HG03565 (cell line): Measurements from ENCODE around the gene ADAMTS1.

Experiments
- ATAC-seq: cut with Tn5 transposase; IDR thresholded peaks from one replicate; pipeline ENCODE4 v1.9.1; 2021; ENCODE audit warnings: mild to moderate bottlenecking, moderate library complexity; ENCODE audit not compliant: unreplicated experiment

Gene ADAMTS1

GRCh38 chr21:26845759-26846035, 488 bp upstream of the ADAMTS1 start:
- no peak for ATAC-seq

- ATAC-seq = no peak
These were observed 747 bp downstream of the ADAMTS1 start for GRCh38 chr21:26844258-26845065.

GRCh38 chr21:26843933-26844257, 1.3 kb downstream of the ADAMTS1 start:
- no peak for ATAC-seq

- no peak for ATAC-seq
These were observed 2.0 kb downstream of the ADAMTS1 start for GRCh38 chr21:26842974-26843932.

GRCh38 chr21:26842300-26842699, 2.9 kb downstream of the ADAMTS1 start:
- ATAC-seq = no peak

- ATAC-seq = no peak
These were observed 4.3 kb downstream of the ADAMTS1 start for GRCh38 chr21:26840912-26841311.

- ATAC-seq = no peak
These were observed 5.0 kb downstream of the ADAMTS1 start for GRCh38 chr21:26840201-26840600.

- no peak for ATAC-seq
These were observed 7.7 kb downstream of the ADAMTS1 start for GRCh38 chr21:26837539-26837938.

GRCh38 chr21:26836528-26836927, 8.7 kb downstream of the ADAMTS1 start:
- ATAC-seq = no peak

- ATAC-seq = no peak
These were observed 9.4 kb downstream of the ADAMTS1 start for GRCh38 chr21:26835714-26836265.

GRCh38 chr21:26835027-26835713, 10.0 kb downstream of the ADAMTS1 start:
- no peak for ATAC-seq

GRCh38 chr21:26834181-26834905, 10.9 kb downstream of the ADAMTS1 start:
- ATAC-seq = no peak

- ATAC-seq = no peak
These were observed 11.7 kb downstream of the ADAMTS1 start for GRCh38 chr21:26833460-26833939.

- ATAC-seq = no peak
These were observed 12.2 kb downstream of the ADAMTS1 start for GRCh38 chr21:26833011-26833410.

GRCh38 chr21:26832546-26832945, 12.7 kb downstream of the ADAMTS1 start:
- no peak for ATAC-seq

- ATAC-seq = no peak
These were observed 18.4 kb downstream of the ADAMTS1 start for GRCh38 chr21:26826801-26827200.

- ATAC-seq = no peak
These were observed 24.7 kb downstream of the ADAMTS1 start for GRCh38 chr21:26820509-26820908.

- no peak for ATAC-seq
These were observed 25.4 kb downstream of the ADAMTS1 start for GRCh38 chr21:26819740-26820324.

GRCh38 chr21:26818906-26819305, 26.3 kb downstream of the ADAMTS1 start:
- ATAC-seq = no peak

GRCh38 chr21:26815197-26815596, 30.0 kb downstream of the ADAMTS1 start:
- ATAC-seq = no peak
